ENCODE results near the gene PIMREG. TPM values are rescaled to one million over a fixed set of nuclear protein-coding genes. Genes with fewer than 3 reads are reported as not detected.

PIMREG gene
- total RNA-seq, 1 experiment from 2014 or later, result 52.2 TPM

DNA sequence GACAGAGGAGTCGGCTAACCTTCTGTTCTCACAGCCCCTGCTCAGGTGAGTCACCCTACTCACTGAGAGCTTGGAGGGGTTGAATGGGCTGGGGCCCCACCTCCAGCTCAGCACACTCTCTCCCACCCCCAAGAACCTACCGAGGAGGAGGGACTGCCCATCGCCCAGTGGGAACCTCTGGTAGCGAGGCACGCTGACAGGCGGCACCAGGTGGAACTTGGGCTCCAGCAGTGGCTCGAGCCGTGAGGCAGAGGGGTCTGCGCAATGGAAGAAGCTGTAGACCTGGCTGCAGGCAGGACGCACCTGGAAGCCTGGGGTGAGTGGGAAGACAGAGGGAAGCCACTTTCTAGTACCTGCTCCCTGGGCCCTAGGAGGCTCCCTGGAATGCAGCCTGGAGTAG lies 28.3 kb downstream of the PIMREG start:
- TF ChIP-seq, protein P1, sequence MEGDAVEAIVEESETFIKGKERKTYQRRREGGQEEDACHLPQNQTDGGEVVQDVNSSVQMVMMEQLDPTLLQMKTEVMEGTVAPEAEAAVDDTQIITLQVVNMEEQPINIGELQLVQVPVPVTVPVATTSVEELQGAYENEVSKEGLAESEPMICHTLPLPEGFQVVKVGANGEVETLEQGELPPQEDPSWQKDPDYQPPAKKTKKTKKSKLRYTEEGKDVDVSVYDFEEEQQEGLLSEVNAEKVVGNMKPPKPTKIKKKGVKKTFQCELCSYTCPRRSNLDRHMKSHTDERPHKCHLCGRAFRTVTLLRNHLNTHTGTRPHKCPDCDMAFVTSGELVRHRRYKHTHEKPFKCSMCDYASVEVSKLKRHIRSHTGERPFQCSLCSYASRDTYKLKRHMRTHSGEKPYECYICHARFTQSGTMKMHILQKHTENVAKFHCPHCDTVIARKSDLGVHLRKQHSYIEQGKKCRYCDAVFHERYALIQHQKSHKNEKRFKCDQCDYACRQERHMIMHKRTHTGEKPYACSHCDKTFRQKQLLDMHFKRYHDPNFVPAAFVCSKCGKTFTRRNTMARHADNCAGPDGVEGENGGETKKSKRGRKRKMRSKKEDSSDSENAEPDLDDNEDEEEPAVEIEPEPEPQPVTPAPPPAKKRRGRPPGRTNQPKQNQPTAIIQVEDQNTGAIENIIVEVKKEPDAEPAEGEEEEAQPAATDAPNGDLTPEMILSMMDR (conservative IDR thresholded peaks at IDR 0.05), result no peak
- H3K4me1 ChIP-seq (replicated peaks; ENCODE audit: insufficient read depth), result peaks cover 32% of the 10 kb centered on the region
- CTCF ChIA-PET, result interaction anchor here (0.6 to 2.6 kb wide), 11 partner anchors 51 to 560 kb away, joined by 3 to 13 read pairs (median 4); no protein-coding TSS in a partner anchor
- H3K9me2 ChIP-seq (ENCODE audit: insufficient read depth), result no peaks in the 10 kb centered on the region
- no peaks in the 10 kb centered on the region for H3K79me2 ChIP-seq (ENCODE audit: low read depth)
- no peak overlapping the region for H3K4me3 ChIP-seq
- POLR2A ChIA-PET (ENCODE audit: unreplicated experiment), result interaction anchor here (0.5 to 0.8 kb wide), 3 partner anchors 16 to 129 kb away, joined by 4 to 7 read pairs (median 5); no protein-coding TSS in a partner anchor
- DNase-seq, result no peak
- H3K4me2 ChIP-seq, result peak overlapping the region; percentile 56; the same call in 1 of the 2 replicates
- H3F3A ChIP-seq (ENCODE audit: insufficient read depth, low read depth), result peaks cover 19% of the 10 kb centered on the region
- no peaks in the 10 kb centered on the region for H3K9me3 ChIP-seq (ENCODE audit: insufficient read depth, low read depth)
- no peaks in the 10 kb centered on the region for H3K36me3 ChIP-seq (ENCODE audit: low read depth)
- H3K27me3 ChIP-seq (ENCODE audit: insufficient read depth, low read depth), result no peaks in the 10 kb centered on the region
- no peak overlapping the region for H2AFZ ChIP-seq
- BruUV-seq (replicated peaks), result no TSS peak
- intact Hi-C loops (cut with micrococcal nuclease; ENCODE audit: unreplicated experiment), result loop anchor here (2.0 to 5.0 kb wide), 3 partner anchors 50 to 168 kb away; partner anchors contain the start of genes KIAA0753 and TXNDC17
- no peaks in the 10 kb centered on the region for H4K20me1 ChIP-seq (ENCODE audit: insufficient read depth)
- no peak overlapping the region for H3K27ac ChIP-seq

GRCh38 chr17:6473128-6473767 lies 29.0 kb downstream of the PIMREG start:
- CTCF ChIA-PET, result interaction anchor here (0.6 to 2.6 kb wide), 10 partner anchors 50 to 118 kb away, joined by 3 to 13 read pairs (median 4); no protein-coding TSS in a partner anchor
- Histone ChIP-seq H3K36me3 (ENCODE audit: low read depth) (no peaks in the 10 kb centered on the region), H3F3A (ENCODE audit: insufficient read depth, low read depth) (peaks cover 19% of the 10 kb centered on the region), H2AFZ (no peak overlapping the region), H3K4me3 (no peak overlapping the region), H3K79me2 (ENCODE audit: low read depth) (no peaks in the 10 kb centered on the region), H3K27me3 (ENCODE audit: insufficient read depth, low read depth) (no peaks in the 10 kb centered on the region), H3K9me2 (ENCODE audit: insufficient read depth) (no peaks in the 10 kb centered on the region), H3K9me3 (ENCODE audit: insufficient read depth, low read depth) (no peaks in the 10 kb centered on the region), H3K4me2 (no peak overlapping the region), H4K20me1 (ENCODE audit: insufficient read depth) (no peaks in the 10 kb centered on the region), H3K27ac (no peak overlapping the region), H3K4me1 (replicated peaks; ENCODE audit: insufficient read depth) (peaks cover 32% of the 10 kb centered on the region)
- intact Hi-C loops (cut with micrococcal nuclease; ENCODE audit: unreplicated experiment), result loop anchor here (1.0 to 5.0 kb wide), 5 partner anchors 34 to 168 kb away; partner anchors contain the start of genes KIAA0753 and TXNDC17
- no TSS peak for BruUV-seq (replicated peaks)
- TF ChIP-seq EZH2 (IDR thresholded peaks at IDR 0.05; ENCODE audit: low read depth), result no peak
- TF ChIP-seq, protein P1 (conservative IDR thresholded peaks at IDR 0.05), result peak; percentile 99
- POLR2A ChIA-PET (ENCODE audit: unreplicated experiment), result interaction anchor here (0.6 to 0.8 kb wide), 3 partner anchors 16 to 167 kb away, joined by 3 to 7 read pairs (median 3); partner anchors contain the start of gene KIAA0753
- peak; percentile 51 to 87 for DNase-seq

DNA sequence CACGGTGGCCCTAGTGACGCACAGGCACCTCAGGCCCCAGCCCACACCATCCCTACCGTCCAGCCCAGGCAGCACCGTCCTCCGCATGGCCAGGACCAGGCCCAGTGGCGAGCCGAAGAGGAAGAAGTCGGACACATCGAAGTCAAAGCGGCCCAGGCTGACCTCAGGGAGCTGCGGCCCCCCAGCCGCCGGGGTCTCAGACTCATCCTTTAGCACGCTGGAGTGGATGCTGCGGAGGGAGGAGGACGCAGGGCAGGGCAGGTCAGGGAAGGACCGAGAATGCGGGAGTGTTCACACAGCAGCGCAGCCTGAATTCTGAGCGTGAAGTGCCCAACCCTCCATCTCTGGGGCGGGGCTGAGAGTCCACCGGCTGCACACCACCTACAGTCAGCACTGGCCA lies 30.1 kb downstream of the PIMREG start:
- Histone ChIP-seq H3K4me2 (no peak overlapping the region), H3K79me2 (ENCODE audit: low read depth) (no peaks in the 10 kb centered on the region), H3K36me3 (ENCODE audit: low read depth) (no peaks in the 10 kb centered on the region), H3K4me3 (no peak overlapping the region), H3K9me3 (ENCODE audit: insufficient read depth, low read depth) (no peaks in the 10 kb centered on the region), H3K27ac (no peak overlapping the region), H4K20me1 (ENCODE audit: insufficient read depth) (no peaks in the 10 kb centered on the region), H3K4me1 (replicated peaks; ENCODE audit: insufficient read depth) (peaks cover 32% of the 10 kb centered on the region), H3K27me3 (ENCODE audit: insufficient read depth, low read depth) (no peaks in the 10 kb centered on the region), H3K9me2 (ENCODE audit: insufficient read depth) (no peaks in the 10 kb centered on the region), H2AFZ (no peak overlapping the region), H3F3A (ENCODE audit: insufficient read depth, low read depth) (peaks cover 19% of the 10 kb centered on the region)
- no peak for TF ChIP-seq EZH2 (IDR thresholded peaks at IDR 0.05; ENCODE audit: low read depth)
- TF ChIP-seq, protein P1 (conservative IDR thresholded peaks at IDR 0.05), result no peak
- intact Hi-C loops (cut with micrococcal nuclease; ENCODE audit: unreplicated experiment), result loop anchor here (5.0 kb wide), 1 partner anchor 48 kb away; no protein-coding TSS in a partner anchor
- ChIA-PET POLR2A (ENCODE audit: unreplicated experiment) (no interaction called here), CTCF (no interaction called here)
- DNase-seq, result no peak
- BruUV-seq (replicated peaks), result no TSS peak
